ENCODE results near the gene IGFBP4. TPM values are rescaled to one million over a fixed set of nuclear protein-coding genes. Genes with fewer than 3 reads are reported as not detected.

Gene IGFBP4
- total and polyA plus RNA-seq, 8 donors, result 30.2 to 190 (median 65.9) TPM

DNA sequence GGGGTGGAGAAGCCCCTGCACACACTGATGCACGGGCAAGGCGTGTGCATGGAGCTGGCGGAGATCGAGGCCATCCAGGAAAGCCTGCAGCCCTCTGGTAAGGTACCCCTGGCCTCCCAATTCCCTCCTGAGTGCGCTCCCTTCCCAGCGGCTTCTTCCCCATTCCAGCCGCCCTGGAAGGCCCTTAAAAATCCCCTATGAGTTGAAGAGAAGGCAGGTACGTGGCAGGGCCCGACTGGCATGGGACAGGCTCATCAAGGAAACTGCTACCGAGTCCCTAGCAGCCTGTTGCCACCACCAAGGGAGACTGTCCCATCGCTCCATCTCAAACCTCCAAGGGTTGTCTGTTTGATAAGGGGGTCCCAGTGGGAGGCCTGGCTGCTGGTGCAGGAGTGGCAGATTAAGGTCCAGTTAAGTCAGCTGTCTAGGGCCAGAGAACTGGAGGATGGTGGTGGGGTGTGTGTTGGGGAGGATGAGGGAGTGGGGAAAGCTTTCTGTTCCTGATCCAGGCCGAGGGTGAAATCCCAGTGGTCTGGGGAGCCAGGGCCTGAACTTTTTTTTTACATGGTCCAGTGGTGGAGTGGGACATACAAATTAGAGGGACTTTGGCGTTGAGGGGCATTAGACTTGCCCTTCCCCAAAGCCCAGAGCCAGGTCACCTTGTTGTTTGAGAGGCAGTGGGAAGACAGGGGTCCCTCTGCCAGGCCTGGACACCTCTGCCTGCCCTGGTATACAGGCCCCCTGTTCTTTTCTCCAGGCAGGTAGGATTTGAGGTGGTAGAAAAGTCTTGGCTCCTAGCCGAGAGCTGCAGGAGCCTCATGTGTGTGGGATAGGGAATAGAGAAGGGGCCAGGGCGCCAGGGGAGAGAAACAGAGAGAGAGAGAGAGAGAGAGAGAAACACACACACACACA is 994 bp downstream of the IGFBP4 start:
- 30 to 33% methylated on average over 15 of the region's 15 CpGs for WGBS, 2 donors
- Histone ChIP-seq H3K27me3 (no peaks in the 10 kb centered on the region), H3K27ac (peak overlapping the region in 3 of 4 donors; percentile 17 to 44 (median 39)), H3K9me3 (no peaks in the 10 kb centered on the region), H3K4me1 (peaks cover 11 to 17% (median 14%) of the 10 kb centered on the region in 3 donors), H3K36me3 (no peaks in the 10 kb centered on the region), H3K4me3 (peak overlapping the region; percentile 8 to 52 (median 28))
- TF ChIP-seq, protein P1, sequence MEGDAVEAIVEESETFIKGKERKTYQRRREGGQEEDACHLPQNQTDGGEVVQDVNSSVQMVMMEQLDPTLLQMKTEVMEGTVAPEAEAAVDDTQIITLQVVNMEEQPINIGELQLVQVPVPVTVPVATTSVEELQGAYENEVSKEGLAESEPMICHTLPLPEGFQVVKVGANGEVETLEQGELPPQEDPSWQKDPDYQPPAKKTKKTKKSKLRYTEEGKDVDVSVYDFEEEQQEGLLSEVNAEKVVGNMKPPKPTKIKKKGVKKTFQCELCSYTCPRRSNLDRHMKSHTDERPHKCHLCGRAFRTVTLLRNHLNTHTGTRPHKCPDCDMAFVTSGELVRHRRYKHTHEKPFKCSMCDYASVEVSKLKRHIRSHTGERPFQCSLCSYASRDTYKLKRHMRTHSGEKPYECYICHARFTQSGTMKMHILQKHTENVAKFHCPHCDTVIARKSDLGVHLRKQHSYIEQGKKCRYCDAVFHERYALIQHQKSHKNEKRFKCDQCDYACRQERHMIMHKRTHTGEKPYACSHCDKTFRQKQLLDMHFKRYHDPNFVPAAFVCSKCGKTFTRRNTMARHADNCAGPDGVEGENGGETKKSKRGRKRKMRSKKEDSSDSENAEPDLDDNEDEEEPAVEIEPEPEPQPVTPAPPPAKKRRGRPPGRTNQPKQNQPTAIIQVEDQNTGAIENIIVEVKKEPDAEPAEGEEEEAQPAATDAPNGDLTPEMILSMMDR (IDR thresholded peaks at IDR 0.05), result peak in 1 of 4 donors; percentile 8
- DNase-seq, result no peak
- no peak for FAIRE-seq
- no peak for ATAC-seq
- intact Hi-C loops (cut with DNase I), result loop anchor here in 2 of 3 donors (5.0 kb wide), 2 partner anchors 33 to 88 kb away; no protein-coding TSS in a partner anchor

DNA sequence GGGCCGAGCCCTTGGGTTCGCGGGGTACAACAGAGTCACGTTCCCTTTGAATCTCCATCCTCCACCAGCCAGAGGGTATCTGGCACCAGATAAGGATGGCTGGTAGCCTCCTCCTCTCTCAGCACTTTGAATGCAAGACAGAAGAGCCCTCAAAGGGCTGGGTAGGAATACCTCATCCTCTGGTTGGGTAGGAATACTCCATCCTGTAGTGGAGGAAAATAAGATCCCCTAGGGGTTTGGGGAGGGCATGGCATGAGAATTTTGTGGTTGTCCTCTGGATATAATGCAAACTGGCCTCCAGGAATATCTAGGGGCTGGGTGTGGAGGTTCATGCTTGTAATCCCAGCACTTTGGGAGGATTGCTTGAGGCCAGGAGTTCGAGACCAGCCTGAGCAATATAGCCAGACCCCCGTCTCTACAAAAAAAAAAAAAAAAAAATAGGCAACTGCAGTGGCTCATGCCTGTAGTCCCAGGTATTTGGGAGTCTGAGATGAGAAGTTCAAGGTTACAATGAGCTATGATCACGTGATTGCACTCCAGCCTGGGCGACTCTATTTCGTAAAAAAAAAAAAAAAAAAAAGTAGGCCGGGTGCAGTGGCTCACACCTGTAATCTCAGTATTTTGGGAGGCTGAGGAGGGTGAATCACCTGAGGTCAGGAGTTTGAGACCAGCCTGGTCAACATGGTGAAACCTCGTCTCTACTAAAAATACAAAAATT is 2.7 kb downstream of the IGFBP4 start:
- H3K4me3 ChIP-seq, result peak overlapping the region in 2 of 4 donors; percentile 14 to 52
- no peak for DNase-seq
- intact Hi-C loops (cut with DNase I), result no loop called here
- H3K4me1 ChIP-seq, result peaks cover 11 to 26% (median 17%) of the 10 kb centered on the region in 3 donors
- no peaks in the 10 kb centered on the region for H3K9me3 ChIP-seq
- no peak for FAIRE-seq
- H3K27ac ChIP-seq, result no peak overlapping the region
- no peak for ATAC-seq
- H3K27me3 ChIP-seq, result no peaks in the 10 kb centered on the region
- H3K36me3 ChIP-seq, result no peaks in the 10 kb centered on the region
- TF ChIP-seq, protein P1 (IDR thresholded peaks at IDR 0.05), result no peak
- 68 to 74% methylated on average over 11 of the region's 11 CpGs for WGBS, 2 donors

DNA sequence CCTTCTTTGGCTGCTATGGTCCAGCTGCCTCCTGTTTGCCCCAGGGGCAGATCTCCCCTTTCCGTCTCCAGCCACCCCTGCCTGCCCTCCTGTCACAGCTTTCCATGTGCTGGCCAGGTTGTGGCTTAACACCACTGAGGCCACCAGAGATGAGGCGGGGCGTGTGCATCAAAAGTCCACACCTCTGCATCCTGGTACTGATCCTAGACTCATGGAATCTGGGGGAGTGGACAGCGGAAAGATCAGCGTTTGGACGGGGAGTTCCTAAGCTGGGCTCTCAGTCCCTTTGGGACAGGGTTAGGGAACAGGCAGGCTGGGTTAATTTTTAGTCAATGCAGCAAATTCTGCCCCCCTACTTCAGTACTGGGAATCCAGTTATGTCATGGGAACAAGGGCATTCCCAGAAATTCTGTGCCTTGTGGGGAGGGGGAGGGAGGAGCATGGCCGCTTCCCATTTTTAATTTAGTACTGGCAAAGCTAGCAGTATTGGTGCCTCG is 3.9 kb downstream of the IGFBP4 start:
- Histone ChIP-seq H3K27me3 (no peaks in the 10 kb centered on the region), H3K9me3 (no peaks in the 10 kb centered on the region), H3K4me1 (peaks cover 11 to 28% (median 17%) of the 10 kb centered on the region in 3 donors), H3K4me3 (peak overlapping the region in 1 of 4 donors; percentile 52), H3K36me3 (no peaks in the 10 kb centered on the region), H3K27ac (peak overlapping the region in 1 of 4 donors; percentile 65)
- DNase-seq (no peak), FAIRE-seq (no peak), ATAC-seq (peak in 1 of 4 donors; percentile 17)
- TF ChIP-seq, protein P1 (IDR thresholded peaks at IDR 0.05), result no peak
- WGBS, 2 donors, result 59 to 61% methylated on average over 8 of the region's 8 CpGs
- intact Hi-C loops (cut with DNase I), result no loop called here

DNA sequence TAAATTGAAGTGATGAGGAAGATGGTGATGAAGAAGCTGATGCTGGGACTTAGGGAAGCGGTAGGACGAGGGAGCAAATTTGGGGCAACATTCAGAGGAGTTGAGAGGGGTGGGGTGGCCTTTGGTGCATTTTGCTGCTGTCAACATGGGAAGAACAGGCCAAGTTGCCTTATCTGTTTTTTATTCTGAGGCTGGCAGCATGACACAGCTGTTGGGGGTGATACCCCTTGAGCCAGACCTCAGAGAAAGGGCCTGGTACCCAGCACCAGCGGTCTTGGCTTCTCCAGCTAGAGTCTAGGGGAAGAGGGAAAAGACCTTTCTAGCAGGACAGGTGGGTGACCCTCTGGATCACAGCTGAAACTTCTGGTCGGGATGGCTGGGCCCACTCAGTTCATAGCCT is 4.6 kb downstream of the IGFBP4 start:
- WGBS, 2 donors, result 90 to 92% methylated on average over 4 of the region's 4 CpGs
- ATAC-seq (no peak), FAIRE-seq (no peak), DNase-seq (no peak)
- intact Hi-C loops (cut with DNase I), result no loop called here
- TF ChIP-seq, protein P1 (IDR thresholded peaks at IDR 0.05), result no peak
- H3K27me3 ChIP-seq, result no peaks in the 10 kb centered on the region
- H3K4me3 ChIP-seq, result peak overlapping the region in 1 of 4 donors; percentile 4
- peaks cover 11 to 28% (median 17%) of the 10 kb centered on the region in 3 donors for H3K4me1 ChIP-seq
- H3K9me3 ChIP-seq, result no peaks in the 10 kb centered on the region
- peak overlapping the region in 2 of 4 donors; percentile 60 to 65 for H3K27ac ChIP-seq
- no peaks in the 10 kb centered on the region for H3K36me3 ChIP-seq

All from pancreas (tissue), 10 donors.